NCI-H1694 treated with DMSO at 0.1 percent for 48 hours (cell line): ENCODE results near the gene TMEM129.

Experiments
- DNase-seq: peaks from one replicate; lab custom pipeline; 2025; lab: John Stamatoyannopoulos, UW

Gene TMEM129

GRCh38 chr4:1743551-1743950, 22.4 kb upstream of the TMEM129 start:
- no peak for DNase-seq

- DNase-seq: no peak
These were observed 20.1 kb upstream of the TMEM129 start for GRCh38 chr4:1741208-1741607.

- DNase-seq: no peak
These were observed 19.0 kb upstream of the TMEM129 start for GRCh38 chr4:1740021-1740545.

GRCh38 chr4:1739358-1739757, 18.2 kb upstream of the TMEM129 start:
- no peak for DNase-seq

- no peak for DNase-seq
These were observed 17.3 kb upstream of the TMEM129 start for GRCh38 chr4:1738410-1738809.

GRCh38 chr4:1737666-1738065, 16.5 kb upstream of the TMEM129 start:
- no peak for DNase-seq

- DNase-seq: no peak
These were observed 15.7 kb upstream of the TMEM129 start for GRCh38 chr4:1736812-1737211.

- no peak for DNase-seq
These were observed 14.1 kb upstream of the TMEM129 start for GRCh38 chr4:1735215-1735614.

- no peak for DNase-seq
These were observed 11.8 kb upstream of the TMEM129 start for GRCh38 chr4:1732911-1733310.

- no peak for DNase-seq
These were observed 10.1 kb upstream of the TMEM129 start for GRCh38 chr4:1731180-1731579.

- no peak for DNase-seq
These were observed 9.5 kb upstream of the TMEM129 start for GRCh38 chr4:1730532-1731135.

GRCh38 chr4:1728061-1728980, 7.2 kb upstream of the TMEM129 start:
- no peak for DNase-seq

- DNase-seq: no peak
These were observed 6.3 kb upstream of the TMEM129 start for GRCh38 chr4:1727117-1728031.

- DNase-seq: peak; percentile 51
These were observed 5.2 kb upstream of the TMEM129 start for GRCh38 chr4:1726146-1726934.

- no peak for DNase-seq
These were observed 4.4 kb upstream of the TMEM129 start for GRCh38 chr4:1725521-1725920.

GRCh38 chr4:1723131-1723801, 2.1 kb upstream of the TMEM129 start:
- no peak for DNase-seq

- no peak for DNase-seq
These were observed 1.5 kb upstream of the TMEM129 start for GRCh38 chr4:1722551-1723118.

- DNase-seq: no peak
These were observed 785 bp upstream of the TMEM129 start for GRCh38 chr4:1721666-1722550.
